Transverse colon (tissue), 4 donors: ENCODE results near the gene NUP214.

Source experiments
- POLR2A ChIP-seq: fragments of 450-650 bp; IDR thresholded peaks from one replicate; pipeline ENCODE4 v1.6.1; 2016; ENCODE audit warnings: antibody characterized with exemption, mild to moderate bottlenecking, moderate library complexity
- POLR2AphosphoS5 ChIP-seq, 3 donors: sonication (generic); formaldehyde crosslinking; IDR thresholded peaks; one replicate each; pipeline ENCODE4 v1.6.1; 2016; ENCODE audit warnings: antibody characterized with exemption in 3 of 3
- TF ChIP-seq, protein P1 (sequence below), 5 experiments: fragments of 200-600 bp in 3 of 5; fragments of 450-650 bp in 2 of 5; sonication (generic) in 3 of 5; IDR thresholded peaks; 1 replicate in 2 of 5; 2 replicates in 3 of 5; pipeline ENCODE4 v1.5.1; 2016 to 2017; ENCODE audit warnings: antibody characterized with exemption in 5 of 5, inconsistent platforms in 3 of 5, mild to moderate bottlenecking in 2 of 5, moderate library complexity in 1 of 5

DNA sequence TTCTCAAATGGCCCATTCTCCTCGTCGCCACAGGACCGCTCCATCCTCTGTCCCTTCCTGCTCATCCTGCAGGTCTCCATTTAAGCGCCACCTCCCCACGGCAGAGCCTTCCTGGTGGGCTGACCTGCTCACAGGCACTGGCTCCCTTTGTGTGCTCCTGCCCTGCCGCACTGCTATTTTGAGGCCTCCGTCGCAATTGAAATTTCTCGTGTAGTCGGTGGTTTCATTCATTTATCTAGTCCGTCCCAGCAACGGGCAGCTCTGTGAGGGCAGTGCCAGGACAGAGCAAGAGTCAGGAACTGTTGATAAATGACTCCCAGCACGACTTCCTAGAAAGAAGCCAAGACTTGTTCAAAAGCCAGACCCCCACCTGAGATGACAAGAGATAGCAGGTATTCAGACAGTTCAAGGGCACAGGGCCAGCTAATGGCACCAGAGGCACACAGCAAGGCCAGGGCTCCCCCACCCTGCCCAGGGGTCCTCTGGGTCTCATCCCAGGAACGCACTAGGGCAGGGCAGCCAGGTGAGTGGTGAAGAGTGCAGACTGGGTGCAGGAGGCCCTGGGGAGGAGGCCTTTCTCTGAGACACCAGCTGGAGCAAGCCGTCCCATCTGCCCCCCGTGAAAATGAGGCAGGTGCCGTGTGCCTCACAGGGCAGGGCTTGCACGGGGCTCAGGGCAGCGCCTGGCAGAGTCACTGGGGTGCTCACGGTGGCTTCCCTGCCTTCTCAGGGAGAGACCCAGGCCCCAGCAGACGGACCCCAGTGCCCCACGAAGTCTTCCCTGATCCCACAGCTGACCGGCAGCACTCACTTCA lies 114.0 kb downstream of the NUP214 start:
- TF ChIP-seq POLR2AphosphoS5 (IDR thresholded peaks at IDR 0.05) (no peak), POLR2A (no peak)
- TF ChIP-seq, protein P1, sequence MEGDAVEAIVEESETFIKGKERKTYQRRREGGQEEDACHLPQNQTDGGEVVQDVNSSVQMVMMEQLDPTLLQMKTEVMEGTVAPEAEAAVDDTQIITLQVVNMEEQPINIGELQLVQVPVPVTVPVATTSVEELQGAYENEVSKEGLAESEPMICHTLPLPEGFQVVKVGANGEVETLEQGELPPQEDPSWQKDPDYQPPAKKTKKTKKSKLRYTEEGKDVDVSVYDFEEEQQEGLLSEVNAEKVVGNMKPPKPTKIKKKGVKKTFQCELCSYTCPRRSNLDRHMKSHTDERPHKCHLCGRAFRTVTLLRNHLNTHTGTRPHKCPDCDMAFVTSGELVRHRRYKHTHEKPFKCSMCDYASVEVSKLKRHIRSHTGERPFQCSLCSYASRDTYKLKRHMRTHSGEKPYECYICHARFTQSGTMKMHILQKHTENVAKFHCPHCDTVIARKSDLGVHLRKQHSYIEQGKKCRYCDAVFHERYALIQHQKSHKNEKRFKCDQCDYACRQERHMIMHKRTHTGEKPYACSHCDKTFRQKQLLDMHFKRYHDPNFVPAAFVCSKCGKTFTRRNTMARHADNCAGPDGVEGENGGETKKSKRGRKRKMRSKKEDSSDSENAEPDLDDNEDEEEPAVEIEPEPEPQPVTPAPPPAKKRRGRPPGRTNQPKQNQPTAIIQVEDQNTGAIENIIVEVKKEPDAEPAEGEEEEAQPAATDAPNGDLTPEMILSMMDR (IDR thresholded peaks at IDR 0.05) = no peak
